Measurements from ENCODE around the gene DDX1.
"Not testable (repeated sequence)": the region's sequence is repeated elsewhere in the genome, so short reads cannot be mapped to it uniquely, and the experiment has no call there.

DDX1 gene

GRCh38 chr2:15596350-15596749, 4.7 kb downstream of the DDX1 start:
- no peak for DNase-seq

DNA sequence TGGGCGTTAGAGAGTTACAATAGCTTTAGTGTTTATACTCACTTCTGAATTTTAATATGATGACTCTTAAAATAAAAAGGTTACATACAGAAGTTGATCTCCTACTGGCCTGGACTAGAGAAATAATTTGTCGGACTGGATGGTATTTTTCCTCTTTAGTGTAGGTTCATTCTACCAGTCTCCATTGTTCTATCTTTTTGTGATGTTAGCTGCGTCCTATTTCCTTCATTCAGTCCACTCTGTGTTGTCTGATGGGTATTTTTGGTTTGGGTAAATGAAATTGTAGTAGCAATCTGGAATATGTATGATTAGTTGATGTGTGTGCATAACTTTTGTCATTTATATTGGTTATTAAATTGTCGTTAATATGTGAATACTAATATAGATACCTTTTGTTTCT, 5.3 kb downstream of the DDX1 start:
- no peak for DNase-seq

- no peak for DNase-seq
These were observed 8.3 kb downstream of the DDX1 start for GRCh38 chr2:15599994-15600393.

GRCh38 chr2:15601681-15602080, 10.0 kb downstream of the DDX1 start:
- no peak for DNase-seq

- no peak for DNase-seq
These were observed 10.7 kb downstream of the DDX1 start for GRCh38 chr2:15602393-15602792.

DNA sequence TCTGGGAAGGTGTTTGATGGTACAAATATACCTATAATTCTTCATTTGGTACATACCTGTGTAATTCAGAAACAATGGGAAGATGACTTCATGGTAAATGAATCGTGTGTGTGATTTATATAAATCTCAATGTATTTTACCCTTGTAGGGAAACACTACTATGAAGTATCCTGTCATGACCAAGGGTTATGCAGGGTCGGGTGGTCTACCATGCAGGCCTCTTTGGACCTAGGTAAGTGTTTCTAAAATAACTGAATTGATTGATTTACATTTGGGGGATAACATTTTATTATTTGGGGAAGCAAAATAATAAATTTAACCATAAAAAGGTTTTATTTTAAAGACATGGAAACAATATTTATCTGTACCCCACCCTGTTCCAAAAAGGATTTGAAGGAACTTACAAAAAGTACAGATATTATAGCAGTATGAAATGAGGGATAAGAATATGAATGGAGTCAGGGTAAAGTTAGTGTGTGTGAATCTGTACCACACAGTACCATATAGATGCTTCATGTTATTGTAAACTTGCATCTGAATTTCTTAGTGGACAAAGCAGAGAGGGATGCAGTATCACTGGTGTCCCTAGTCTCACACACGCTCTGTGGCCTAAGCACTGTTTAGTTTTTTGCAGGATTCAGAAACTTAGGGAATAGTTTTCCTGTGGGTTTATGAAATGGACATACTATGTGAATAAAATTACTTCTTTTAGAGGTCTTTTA, 11.5 kb downstream of the DDX1 start:
- DNase-seq = no peak

- DNase-seq = no peak
These were observed 12.3 kb downstream of the DDX1 start for GRCh38 chr2:15603948-15604347.

DNA sequence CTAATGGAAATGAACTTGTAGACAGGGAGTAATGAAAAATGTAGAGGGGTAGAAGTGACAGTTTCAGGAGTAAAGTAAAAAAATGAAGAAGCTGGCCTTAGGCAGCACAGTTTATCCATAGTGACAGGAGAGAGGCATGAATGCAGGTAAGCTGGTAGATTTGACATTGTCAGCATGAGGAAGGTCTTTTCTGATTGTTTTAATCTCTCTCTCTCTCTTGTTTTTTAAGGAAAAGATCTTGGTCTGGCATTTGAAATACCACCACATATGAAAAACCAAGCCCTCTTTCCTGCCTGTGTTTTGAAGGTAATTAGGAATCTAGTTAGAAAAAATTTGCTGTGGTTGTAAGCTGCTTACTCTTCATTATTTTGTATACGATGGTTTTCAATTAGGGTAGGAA, 14.1 kb downstream of the DDX1 start:
- no peak for DNase-seq

- DNase-seq = no peak
These were observed 15.1 kb downstream of the DDX1 start for GRCh38 chr2:15606481-15607441.

- DNase-seq = no peak
These were observed 16.2 kb downstream of the DDX1 start for GRCh38 chr2:15607709-15608391.

GRCh38 chr2:15608392-15608761, 16.7 kb downstream of the DDX1 start:
- DNase-seq = no peak

DNA sequence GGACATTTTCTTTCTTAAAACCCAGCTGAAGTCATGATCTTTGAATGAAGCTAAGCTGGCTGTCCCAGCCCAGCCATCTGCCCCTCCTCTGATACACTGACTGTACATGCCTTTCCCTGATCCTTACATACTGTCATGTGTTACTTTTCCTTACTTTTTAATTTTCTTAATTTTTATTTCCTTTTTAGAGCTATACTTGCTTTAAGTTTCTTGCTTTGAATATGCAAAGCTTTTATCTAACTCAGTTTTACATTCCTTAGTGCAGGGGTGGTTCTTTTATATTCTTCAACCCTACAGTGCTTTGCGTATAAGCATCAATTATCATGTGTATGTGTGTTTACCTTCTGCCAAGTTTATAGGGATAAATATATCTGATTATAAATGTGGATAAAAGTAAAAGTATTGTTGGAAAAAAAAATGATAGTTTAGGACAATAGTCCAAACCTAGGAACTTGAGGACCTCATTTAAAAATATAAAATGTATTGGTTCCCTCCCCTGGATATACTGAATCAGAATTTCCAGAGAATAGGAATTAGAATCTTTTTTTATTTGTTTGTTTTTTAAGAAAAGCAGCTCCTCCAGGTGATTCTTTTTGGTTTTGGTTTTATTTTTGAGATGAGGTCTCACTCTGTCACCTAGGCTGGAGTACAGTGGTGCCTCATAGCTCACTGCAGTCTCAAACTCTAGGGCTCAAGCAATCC, 17.8 kb downstream of the DDX1 start:
- DNase-seq = no peak

DNA sequence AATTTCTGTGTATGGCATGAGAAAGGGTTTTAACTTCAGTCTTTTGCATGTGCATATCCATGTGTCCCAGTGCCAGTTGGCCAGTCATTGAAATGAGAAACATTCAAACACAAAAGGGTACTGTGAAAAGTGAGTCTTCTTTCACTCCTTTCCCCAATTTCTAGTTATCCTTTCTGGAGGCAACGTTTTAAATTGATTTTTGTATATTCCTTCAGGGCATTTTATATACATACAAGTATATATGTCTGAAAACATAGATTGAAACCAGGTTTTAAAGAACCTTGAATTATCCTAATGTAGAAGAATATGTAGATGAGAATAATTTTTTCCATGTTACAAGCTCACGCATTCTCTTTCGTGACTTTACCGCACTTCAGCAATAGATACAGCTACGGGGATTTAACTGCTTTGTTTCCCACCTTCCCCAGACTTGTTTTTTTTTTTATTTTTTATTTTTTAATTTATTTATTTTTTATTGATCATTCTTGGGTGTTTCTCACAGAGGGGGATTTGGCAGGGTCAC, 18.8 kb downstream of the DDX1 start:
- no peak for DNase-seq

DNA sequence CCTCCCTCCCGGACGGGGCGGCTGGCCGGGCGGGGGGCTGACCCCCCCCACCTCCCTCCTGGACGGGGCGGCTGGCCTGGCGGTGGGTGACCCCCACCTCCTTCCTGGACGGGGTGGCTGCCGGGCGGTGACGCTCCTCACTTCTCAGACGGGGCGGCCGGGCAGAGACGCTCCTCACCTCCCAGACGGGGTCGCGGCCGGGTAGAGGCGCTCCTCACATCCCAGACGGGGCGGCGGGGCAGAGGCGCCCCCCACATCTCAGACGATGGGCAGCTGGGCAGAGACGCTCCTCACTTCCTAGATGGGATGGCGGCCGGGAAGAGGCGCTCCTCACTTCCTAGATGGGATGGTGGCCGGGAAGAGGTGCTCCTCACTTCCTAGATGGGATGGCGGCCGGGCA, 20.4 kb downstream of the DDX1 start:
- not testable (repeated sequence) for DNase-seq

DNA sequence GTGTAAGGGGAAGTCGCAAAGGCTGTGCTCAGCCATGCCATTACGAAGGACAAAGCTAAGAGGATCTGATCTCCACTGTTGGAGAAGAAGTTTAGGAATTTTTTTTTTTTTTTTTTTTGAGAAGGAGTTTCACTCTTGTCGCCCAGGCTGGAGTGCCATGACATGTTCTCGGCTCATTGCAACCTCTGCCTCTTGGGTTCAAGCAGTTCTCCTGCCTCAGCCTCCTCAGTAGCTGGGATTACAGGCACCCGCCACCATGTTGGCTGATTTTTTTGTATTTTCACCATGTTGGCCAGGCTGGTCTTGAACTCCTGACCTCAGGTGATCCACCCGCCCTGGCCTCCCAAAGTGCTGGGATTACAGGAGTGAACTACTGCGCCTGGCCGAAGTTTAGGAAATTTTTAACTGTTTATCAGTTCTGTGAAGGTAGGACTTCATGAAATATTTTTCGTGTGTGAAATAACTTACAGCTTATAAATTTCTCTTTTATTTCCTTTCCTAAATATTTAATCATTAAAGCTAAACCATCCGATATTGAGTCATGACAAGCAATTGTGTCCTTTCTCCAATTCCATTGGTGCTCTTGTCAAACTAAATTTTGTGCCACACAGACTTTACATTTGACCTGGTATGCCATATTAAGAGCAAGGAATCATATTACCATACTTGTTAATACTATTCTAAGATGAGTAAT, 22.2 kb downstream of the DDX1 start:
- no peak for DNase-seq

DNA sequence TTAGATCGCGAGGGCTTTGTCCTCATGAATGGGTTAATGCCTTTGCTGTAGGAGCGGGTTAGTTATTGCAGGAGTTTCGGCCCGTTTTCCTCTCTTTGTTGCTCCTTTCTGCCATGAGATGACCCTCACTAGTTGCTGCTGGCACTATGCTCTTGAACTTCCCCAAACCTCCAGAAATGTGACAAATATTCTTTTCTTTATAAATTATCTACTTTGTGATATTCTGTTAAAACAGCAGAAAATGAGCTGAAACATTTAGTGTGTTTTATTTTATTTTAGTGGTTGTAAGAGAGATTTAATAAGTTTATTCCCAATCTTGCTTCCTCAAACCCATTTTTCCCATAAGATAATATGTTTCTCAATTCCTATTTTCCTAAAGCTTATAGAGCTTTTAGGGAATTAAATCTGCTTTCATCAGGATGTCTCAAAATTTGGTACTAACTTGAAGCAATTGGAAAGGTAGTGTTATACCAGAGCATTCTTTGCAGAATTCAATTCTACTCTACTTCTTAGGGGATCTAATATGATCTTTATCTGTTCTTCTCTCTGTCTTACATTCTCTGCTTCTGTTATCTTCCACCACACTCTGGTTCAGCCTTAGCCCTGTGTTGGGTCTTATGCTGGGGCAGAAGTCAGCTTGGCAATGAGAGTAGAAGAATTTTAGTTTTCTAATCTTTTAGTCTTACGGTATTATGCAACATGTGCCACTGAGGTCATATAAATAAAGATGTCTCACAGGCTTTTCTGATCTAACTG, 23.1 kb downstream of the DDX1 start:
- DNase-seq = no peak

DNA sequence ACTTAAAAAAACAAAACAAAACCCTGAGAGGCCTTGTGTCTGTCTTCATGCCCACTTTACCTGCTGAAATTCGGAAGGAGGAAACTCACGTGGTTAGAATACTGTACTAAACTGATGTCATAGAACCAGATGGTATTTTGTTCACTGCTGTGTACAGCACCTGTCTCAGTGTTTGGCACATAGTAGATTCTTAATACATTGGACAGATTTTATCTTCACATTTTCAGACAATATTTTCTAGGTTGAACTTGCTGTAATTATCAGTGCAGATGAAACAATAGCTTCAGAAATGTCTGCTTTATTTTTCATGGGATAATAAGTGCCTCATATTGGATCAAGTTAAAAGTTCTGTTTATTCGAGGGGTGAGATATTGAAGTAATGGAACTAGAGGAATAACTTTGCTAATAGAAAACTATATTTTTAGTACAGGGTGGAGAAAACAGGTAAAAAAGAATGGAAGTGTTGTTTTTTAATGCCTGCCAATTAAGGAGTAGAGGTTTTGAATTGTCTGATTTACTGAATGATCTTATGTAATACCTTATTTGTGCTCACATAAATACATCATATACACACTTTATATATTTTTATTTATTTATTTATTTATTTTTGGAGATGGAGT, 23.7 kb downstream of the DDX1 start:
- DNase-seq = no peak

DNA sequence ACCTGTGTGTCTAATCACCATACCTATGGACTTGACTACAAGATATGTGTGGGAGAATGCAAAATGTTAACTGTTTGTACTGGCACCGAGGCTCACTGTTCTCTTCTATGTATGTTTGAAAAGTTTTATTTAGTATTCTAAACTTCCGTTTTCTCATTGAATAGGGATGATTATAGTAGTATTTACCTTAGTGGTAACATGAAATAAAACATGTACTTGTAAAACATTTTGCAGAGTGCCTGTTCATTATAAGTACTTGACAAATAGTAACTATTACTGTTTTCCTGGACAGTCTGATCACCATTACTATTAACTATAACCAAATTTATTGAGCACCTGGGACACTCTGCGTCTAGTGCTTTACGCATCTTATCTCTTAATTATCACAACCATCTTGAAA, 24.8 kb downstream of the DDX1 start:
- DNase-seq = no peak

DNA sequence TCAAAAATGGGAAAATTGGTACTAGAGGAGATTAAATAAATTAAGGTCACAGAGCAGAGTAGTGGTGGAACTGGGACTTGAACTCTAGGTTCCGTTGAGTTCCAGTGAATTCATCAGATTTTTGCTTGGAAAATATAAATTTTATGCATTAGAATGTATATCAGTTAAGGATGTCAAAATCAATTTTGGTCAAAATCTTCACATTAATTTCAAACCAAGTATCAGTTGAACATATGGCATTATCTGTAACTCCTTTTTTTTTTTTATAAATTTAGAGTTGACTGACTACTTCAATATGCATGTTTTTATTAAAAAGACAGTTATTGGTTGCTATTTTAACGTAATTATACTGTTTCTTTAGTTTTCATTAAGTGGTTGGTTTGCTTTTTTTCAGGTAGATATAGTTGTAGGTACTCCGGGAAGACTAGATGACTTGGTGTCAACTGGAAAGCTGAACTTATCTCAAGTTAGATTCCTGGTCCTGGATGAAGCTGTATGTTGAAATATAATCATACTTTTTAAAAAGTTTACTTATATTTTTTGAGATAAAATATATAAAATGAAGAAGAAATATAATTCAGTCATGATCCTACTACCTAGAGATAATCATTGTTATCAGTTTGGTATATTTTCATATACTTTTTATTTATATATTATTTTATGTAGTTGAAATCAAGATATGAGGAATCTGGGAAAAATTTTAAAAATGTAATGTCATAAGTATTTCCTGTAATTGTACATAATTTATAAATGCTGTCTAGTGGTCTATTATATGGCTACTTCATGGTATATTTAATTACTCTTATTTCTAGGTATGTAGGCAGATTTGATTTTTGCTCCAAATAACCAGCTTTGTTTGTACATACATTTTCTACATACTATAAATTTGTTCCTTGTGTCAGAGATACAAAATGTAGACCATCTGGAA, 25.4 kb downstream of the DDX1 start:
- DNase-seq = no peak

All from stimulated activated CD4-positive, alpha-beta T cell treated with anti-CD3 and anti-CD28 coated beads, Interleukin-4, amount 100 ng/mL, for 1 hour (primary cell).